Panc1 (cell line): ENCODE measurements around the gene TMEM131L.

Source experiments
- POLR2AphosphoS5 ChIP-seq: IDR thresholded peaks from 2 replicates; pipeline ENCODE4 v1.6.1; 2012; ENCODE audit warnings: mild to moderate bottlenecking, low read depth, low read length, moderate library complexity
- TF ChIP-seq, protein P1 (sequence below): fragments of 450-650 bp; IDR thresholded peaks from 2 replicates; pipeline ENCODE4 v1.5.1; 2017; ENCODE audit warnings: mild to moderate bottlenecking

- TF ChIP-seq, protein P1, sequence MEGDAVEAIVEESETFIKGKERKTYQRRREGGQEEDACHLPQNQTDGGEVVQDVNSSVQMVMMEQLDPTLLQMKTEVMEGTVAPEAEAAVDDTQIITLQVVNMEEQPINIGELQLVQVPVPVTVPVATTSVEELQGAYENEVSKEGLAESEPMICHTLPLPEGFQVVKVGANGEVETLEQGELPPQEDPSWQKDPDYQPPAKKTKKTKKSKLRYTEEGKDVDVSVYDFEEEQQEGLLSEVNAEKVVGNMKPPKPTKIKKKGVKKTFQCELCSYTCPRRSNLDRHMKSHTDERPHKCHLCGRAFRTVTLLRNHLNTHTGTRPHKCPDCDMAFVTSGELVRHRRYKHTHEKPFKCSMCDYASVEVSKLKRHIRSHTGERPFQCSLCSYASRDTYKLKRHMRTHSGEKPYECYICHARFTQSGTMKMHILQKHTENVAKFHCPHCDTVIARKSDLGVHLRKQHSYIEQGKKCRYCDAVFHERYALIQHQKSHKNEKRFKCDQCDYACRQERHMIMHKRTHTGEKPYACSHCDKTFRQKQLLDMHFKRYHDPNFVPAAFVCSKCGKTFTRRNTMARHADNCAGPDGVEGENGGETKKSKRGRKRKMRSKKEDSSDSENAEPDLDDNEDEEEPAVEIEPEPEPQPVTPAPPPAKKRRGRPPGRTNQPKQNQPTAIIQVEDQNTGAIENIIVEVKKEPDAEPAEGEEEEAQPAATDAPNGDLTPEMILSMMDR = no peak
- no peak for TF ChIP-seq POLR2AphosphoS5
These were observed 51.0 kb downstream of the TMEM131L start for GRCh38 chr4:153517159-153517558.
